Subcutaneous abdominal adipose tissue (tissue), 5 donors: ENCODE results near the gene OMA1.

Experiments used
- H3K27ac ChIP-seq: one replicate; pipeline ENCODE4 v1.7.0; 2013; ENCODE audit warnings: low read depth, mild to moderate bottlenecking, inconsistent platforms, low read length, moderate library complexity
- H3K27me3 ChIP-seq, 5 donors: one replicate each; pipeline ENCODE4 v1.7.0; 2013; ENCODE audit warnings: low read length in 5 of 5, inconsistent platforms in 1 of 5; ENCODE audit not compliant: control insufficient read depth in 5 of 5, insufficient read depth in 4 of 5
- H3K36me3 ChIP-seq, 5 donors: one replicate each; pipeline ENCODE4 v1.7.0; 2013; ENCODE audit warnings: low read length in 5 of 5; ENCODE audit not compliant: control insufficient read depth in 5 of 5, insufficient read depth in 5 of 5
- H3K4me1 ChIP-seq, 5 donors: one replicate each; pipeline ENCODE4 v1.7.0; 2013; ENCODE audit warnings: low read length in 5 of 5, mild to moderate bottlenecking in 3 of 5, moderate library complexity in 1 of 5; ENCODE audit not compliant: control insufficient read depth in 5 of 5, insufficient read depth in 5 of 5
- H3K4me3 ChIP-seq, 5 donors: one replicate each; pipeline ENCODE4 v1.7.0; 2013; ENCODE audit warnings: low read length in 5 of 5, low read depth in 1 of 5
- H3K9ac ChIP-seq, 5 donors: one replicate each; pipeline ENCODE4 v1.7.0; 2013; ENCODE audit warnings: low read length in 5 of 5, mild to moderate bottlenecking in 4 of 5, moderate library complexity in 3 of 5
- H3K9me3 ChIP-seq, 5 donors: one replicate each; pipeline ENCODE4 v1.7.0; 2013; ENCODE audit warnings: low read length in 5 of 5; ENCODE audit not compliant: control insufficient read depth in 5 of 5
- donor health status: healthy.
- donor health status: healthy.
- donor health status: healthy.
- donor health status: healthy.
- donor health status: healthy.

Gene OMA1

GRCh38 chr1:58546520-58547308 lies at the start of gene OMA1:
Gene OMA1 (minus strand): TSS chr1:58546726. CDS start chr1:58539294, 7,432 bp downstream.
- Histone ChIP-seq H3K4me1 (peaks cover 2 to 18% (median 13%) of the 10 kb centered on the region in 5 donors), H3K27ac (peak within 1 kb of the TSS; percentile 99), H3K36me3 (no peaks in the 10 kb centered on the region), H3K27me3 (peaks cover 0 to 1% (median 0%) of the 10 kb centered on the region in 5 donors), H3K4me3 (peak within 1 kb of the TSS; percentile 73 to 95 (median 83)), H3K9ac (peak within 1 kb of the TSS; percentile 83 to 98 (median 95)), H3K9me3 (no peaks in the 10 kb centered on the region)

- no peaks in the 10 kb centered on the region for H3K9me3 ChIP-seq
- peaks cover 0 to 30% (median 21%) of the 10 kb centered on the region in 5 donors for H3K4me1 ChIP-seq
- H3K4me3 ChIP-seq, result no peak overlapping the region
- H3K36me3 ChIP-seq, result no peaks in the 10 kb centered on the region
- no peaks in the 10 kb centered on the region for H3K27me3 ChIP-seq
- no peak overlapping the region for H3K27ac ChIP-seq
- H3K9ac ChIP-seq, result no peak overlapping the region
Measured at GRCh38 chr1:58594546-58594945, 48.0 kb upstream of the OMA1 start.

- Histone ChIP-seq H3K27me3 (no peaks in the 10 kb centered on the region), H3K27ac (no peak overlapping the region), H3K4me1 (peaks cover 0 to 29% (median 21%) of the 10 kb centered on the region in 5 donors), H3K9me3 (no peaks in the 10 kb centered on the region), H3K4me3 (no peak overlapping the region), H3K36me3 (no peaks in the 10 kb centered on the region), H3K9ac (no peak overlapping the region)
Measured at GRCh38 chr1:58592522-58593134, 46.1 kb upstream of the OMA1 start.

- Histone ChIP-seq H3K4me1 (peaks cover 0 to 20% (median 17%) of the 10 kb centered on the region in 5 donors), H3K36me3 (no peaks in the 10 kb centered on the region), H3K4me3 (no peak overlapping the region), H3K9ac (no peak overlapping the region), H3K9me3 (no peaks in the 10 kb centered on the region), H3K27ac (no peak overlapping the region), H3K27me3 (peaks cover 0 to 2% (median 0%) of the 10 kb centered on the region in 5 donors)
Measured at GRCh38 chr1:58591806-58592205, 45.3 kb upstream of the OMA1 start.

- Histone ChIP-seq H3K27ac (no peak overlapping the region), H3K9ac (no peak overlapping the region), H3K4me3 (no peak overlapping the region), H3K9me3 (no peaks in the 10 kb centered on the region), H3K4me1 (peaks cover 0 to 23% (median 16%) of the 10 kb centered on the region in 5 donors), H3K27me3 (peaks cover 0 to 2% (median 0%) of the 10 kb centered on the region in 5 donors), H3K36me3 (no peaks in the 10 kb centered on the region)
Measured at GRCh38 chr1:58590019-58590418, 43.5 kb upstream of the OMA1 start.

GRCh38 chr1:58588396-58588795 lies 41.9 kb upstream of the OMA1 start:
- Histone ChIP-seq H3K27me3 (peaks cover 0 to 2% (median 0%) of the 10 kb centered on the region in 5 donors), H3K36me3 (no peaks in the 10 kb centered on the region), H3K4me3 (no peak overlapping the region), H3K27ac (no peak overlapping the region), H3K9me3 (no peaks in the 10 kb centered on the region), H3K4me1 (peaks cover 0 to 38% (median 31%) of the 10 kb centered on the region in 5 donors), H3K9ac (no peak overlapping the region)

- peaks cover 0 to 2% (median 0%) of the 10 kb centered on the region in 5 donors for H3K27me3 ChIP-seq
- H3K36me3 ChIP-seq, result no peaks in the 10 kb centered on the region
- H3K4me1 ChIP-seq, result peaks cover 0 to 34% (median 29%) of the 10 kb centered on the region in 5 donors
- no peak overlapping the region for H3K9ac ChIP-seq
- no peak overlapping the region for H3K4me3 ChIP-seq
- H3K9me3 ChIP-seq, result no peaks in the 10 kb centered on the region
- H3K27ac ChIP-seq, result no peak overlapping the region
Measured at GRCh38 chr1:58587667-58588066, 41.1 kb upstream of the OMA1 start.

- H3K9ac ChIP-seq, result no peak overlapping the region
- no peak overlapping the region for H3K27ac ChIP-seq
- H3K9me3 ChIP-seq, result no peaks in the 10 kb centered on the region
- no peak overlapping the region for H3K4me3 ChIP-seq
- peaks cover 0 to 26% (median 23%) of the 10 kb centered on the region in 5 donors for H3K4me1 ChIP-seq
- no peaks in the 10 kb centered on the region for H3K36me3 ChIP-seq
- peaks cover 0 to 2% (median 0%) of the 10 kb centered on the region in 5 donors for H3K27me3 ChIP-seq
Measured at GRCh38 chr1:58586271-58586670, 39.7 kb upstream of the OMA1 start.

GRCh38 chr1:58585581-58586151 lies 39.1 kb upstream of the OMA1 start:
- no peaks in the 10 kb centered on the region for H3K9me3 ChIP-seq
- H3K9ac ChIP-seq, result no peak overlapping the region
- H3K27me3 ChIP-seq, result peaks cover 0 to 2% (median 0%) of the 10 kb centered on the region in 5 donors
- H3K4me3 ChIP-seq, result no peak overlapping the region
- no peaks in the 10 kb centered on the region for H3K36me3 ChIP-seq
- peaks cover 0 to 26% (median 23%) of the 10 kb centered on the region in 5 donors for H3K4me1 ChIP-seq
- peak overlapping the region; percentile 8 for H3K27ac ChIP-seq

- H3K36me3 ChIP-seq, result no peaks in the 10 kb centered on the region
- no peak overlapping the region for H3K9ac ChIP-seq
- H3K4me3 ChIP-seq, result no peak overlapping the region
- H3K4me1 ChIP-seq, result peaks cover 0 to 26% (median 23%) of the 10 kb centered on the region in 5 donors
- peaks cover 0 to 2% (median 0%) of the 10 kb centered on the region in 5 donors for H3K27me3 ChIP-seq
- peak overlapping the region; percentile 8 for H3K27ac ChIP-seq
- no peaks in the 10 kb centered on the region for H3K9me3 ChIP-seq
Measured at GRCh38 chr1:58585166-58585565, 38.6 kb upstream of the OMA1 start.
